ENCODE measurements around the gene DCAKD. TPM values are rescaled to one million over a fixed set of nuclear protein-coding genes. Genes with fewer than 3 reads are reported as not detected.

Gene DCAKD
- total RNA-seq, 4 donors from 2014 or later = 22.7 to 36.4 (median 25.2) TPM

- no peak for DNase-seq (ENCODE audit: low spot score)
- no peak for ATAC-seq (ENCODE audit: low FRiP score)
- no peak for TF ChIP-seq CTCF (IDR thresholded peaks at IDR 0.05)
Observed at GRCh38 chr17:44979426-44979995, 71.9 kb downstream of the DCAKD start.

- ATAC-seq (ENCODE audit: low FRiP score) (no peak), DNase-seq (ENCODE audit: low spot score) (no peak)
- no peak for TF ChIP-seq CTCF (IDR thresholded peaks at IDR 0.05)
Observed at GRCh38 chr17:44978807-44979206, 72.6 kb downstream of the DCAKD start.

GRCh38 chr17:44977814-44978550, 73.5 kb downstream of the DCAKD start:
- DNase-seq (ENCODE audit: low spot score) (no peak), ATAC-seq (ENCODE audit: low FRiP score) (no peak)
- no peak for TF ChIP-seq CTCF (IDR thresholded peaks at IDR 0.05)

GRCh38 chr17:44977065-44977464, 74.4 kb downstream of the DCAKD start:
- DNase-seq (ENCODE audit: low spot score) (no peak), ATAC-seq (ENCODE audit: low FRiP score) (no peak)
- TF ChIP-seq CTCF (IDR thresholded peaks at IDR 0.05) = no peak

GRCh38 chr17:44976206-44976605, 75.2 kb downstream of the DCAKD start:
- ATAC-seq (ENCODE audit: low FRiP score) (no peak), DNase-seq (ENCODE audit: low spot score) (no peak)
- TF ChIP-seq CTCF (IDR thresholded peaks at IDR 0.05) = no peak

Small RNAs within 50 kb of the gene (small RNA-seq; reads per million reads assigned to genes)
- gene AC015936.2 (not detected), gene RF00019 (not detected)

Other genes starting within 250 kb of the DCAKD start
- 10 to 100 TPM in 3 of 4 donors, 1 to 10 TPM in 1; 7.4 to 32.3 (median 14.5) TPM for gene GJC1, start 221.3 kb downstream of the DCAKD start, total RNA-seq
- 10 to 100 TPM in 1 of 4 donors, 1 to 10 TPM in 3; 2.1 to 17.8 (median 3.0) TPM for gene HIGD1B, start 203.7 kb downstream of the DCAKD start, total RNA-seq
- gene EFTUD2, start 152.2 kb downstream of the DCAKD start, total RNA-seq = 100 to 1,000 TPM in 1 of 4 donors, 10 to 100 TPM in 3; 62.5 to 131 (median 75.0) TPM
- gene GFAP, start 136.1 kb downstream of the DCAKD start, total RNA-seq = 1 to 10 TPM; 1.4 to 4.1 (median 2.9) TPM
- under 1 TPM in 1 of 4 donors, not detected in 3; 0.72 TPM for gene KIF18B, start 103.9 kb downstream of the DCAKD start, total RNA-seq
- 10 to 100 TPM in 2 of 4 donors, 1 to 10 TPM in 1, not detected in 1; 9.2 to 24.2 (median 10.4) TPM for gene C1QL1, start 83.3 kb downstream of the DCAKD start, total RNA-seq
- gene NMT1, start 9.7 kb upstream of the DCAKD start, total RNA-seq = 100 to 1,000 TPM in 1 of 4 donors, 10 to 100 TPM in 3; 57.3 to 101 (median 78.1) TPM
- gene PLCD3, start 80.9 kb upstream of the DCAKD start, total RNA-seq = 10 to 100 TPM; 35.4 to 68.4 (median 44.2) TPM
- gene ACBD4, start 84.1 kb upstream of the DCAKD start, total RNA-seq = 10 to 100 TPM in 2 of 4 donors, 1 to 10 TPM in 2; 6.4 to 23.2 (median 8.5) TPM
- gene HEXIM1, start 96.8 kb upstream of the DCAKD start, total RNA-seq = 10 to 100 TPM; 21.9 to 31.0 (median 24.3) TPM
- 1 to 10 TPM; 1.4 to 9.3 (median 3.9) TPM for gene HEXIM2, start 110.2 kb upstream of the DCAKD start, total RNA-seq
- gene FMNL1, start 170.3 kb upstream of the DCAKD start, total RNA-seq = 10 to 100 TPM; 19.7 to 56.4 (median 38.8) TPM
- gene SPATA32, start 210.5 kb upstream of the DCAKD start, total RNA-seq = under 1 TPM in 1 of 4 donors, not detected in 3; 0.65 TPM